H1 (cell line): ENCODE data around the gene LSM10. TPM values are rescaled to one million over a fixed set of nuclear protein-coding genes. Genes with fewer than 3 reads are reported as not detected.

ENCODE experiments used
- CHD7 ChIP-seq: fragments of 300-600 bp; sonication (generic); IDR thresholded peaks from 2 replicates; pipeline ENCODE4 v1.7.1; 2012; ENCODE audit warnings: low read length, moderate library complexity, mild to moderate bottlenecking, inconsistent platforms; ENCODE audit not compliant: insufficient replicate concordance
- EP300 ChIP-seq, 2 experiments: IDR thresholded peaks; 1 replicate in 1 of 2; 2 replicates in 1 of 2; pipeline ENCODE4 v1.6.1; 2011 to 2012; ENCODE audit warnings: low read depth in 2 of 2, low read length in 2 of 2, mild to moderate bottlenecking in 2 of 2, borderline replicate concordance in 1 of 2, inconsistent platforms in 1 of 2, moderate library complexity in 1 of 2
- SP1 ChIP-seq: IDR thresholded peaks from 2 replicates; pipeline ENCODE4 v1.6.1; 2011; ENCODE audit warnings: low read depth, low read length
- polyA plus RNA-seq, 7 experiments: library from polyadenylated mRNA; depleted of rRNA in 3 of 7; stranded (reverse) in 5 of 7; unstranded in 2 of 7; fragments of >200 nt in 5 of 7; fragments of 200-250 nt in 2 of 7; gene quantifications; 1 replicate in 5 of 7; 2 replicates in 1 of 7; 4 replicates in 1 of 7; pipeline versions ENCODE4 v1.2.1 to v1.2.3, GENCODE V29; 2011 to 2013; ENCODE audit warnings: missing spikeins in 2 of 7, mixed read lengths in 2 of 7
- total RNA-seq: library from RNA; stranded (reverse); fragmentation: NEBNext Ultra II Directional; extraction: Animal tissue kit (Norgen Biotek cat#: 25700); gene quantifications from 2 replicates; pipeline ENCODE4 v1.2.1, GENCODE V29; 2021

Gene LSM10
- total and polyA plus RNA-seq, 2 of the 8 experiments (the other 6 are each of a cell fraction or from before 2014, with no cell fraction given) = 59.5 to 140 TPM

DNA sequence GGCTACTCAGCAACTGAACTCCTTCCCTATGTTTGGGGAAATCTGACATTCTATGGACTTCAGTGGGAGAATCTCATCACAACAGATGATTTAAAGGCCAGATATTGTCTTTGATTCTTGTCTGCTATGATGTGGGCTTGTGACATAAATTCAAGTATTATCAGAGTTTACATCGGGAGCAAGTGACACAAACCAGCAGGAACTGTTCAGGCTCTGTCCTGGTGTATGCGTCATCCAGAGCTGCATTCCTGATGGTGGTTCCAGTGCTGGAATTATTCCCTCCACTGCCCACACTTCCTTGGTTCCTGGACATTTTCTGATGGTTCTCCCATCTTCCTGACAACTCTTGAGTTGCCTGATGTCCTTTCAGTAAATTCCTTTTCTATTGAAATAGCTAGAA lies 10.8 kb upstream of the LSM10 start (continued):
- TF ChIP-seq CHD7 = no peak
- TF ChIP-seq EP300 (IDR thresholded peaks at IDR 0.05; ENCODE audit: borderline replicate concordance in 1 of 2, low read depth in 2 of 2, low read length in 2 of 2) = no peak
- no peak for TF ChIP-seq SP1
